ENCODE measurements around the gene FHIT.

- TF ChIP-seq POLR2A (IDR thresholded peaks at IDR 0.05): no peak
- no peak for TF ChIP-seq CTCF (IDR thresholded peaks at IDR 0.05)
- TF ChIP-seq EP300 (IDR thresholded peaks at IDR 0.05; ENCODE audit: low read depth): no peak
Observed at GRCh38 chr3:60101621-60102020, 1149.6 kb downstream of the FHIT start.

Measured in transverse colon (tissue), 3 donors.